Panc1 (cell line): ENCODE results near the gene MYO16. TPM values are rescaled to one million over a fixed set of nuclear protein-coding genes. Genes with fewer than 3 reads are reported as not detected.
A peak's percentile ranks its signal among the peaks of the same experiment; 100 is the strongest.

Experiments used
- ATAC-seq: fragments of 200-7000 bp; cut with Tn5 transposase; 2 replicates; pipeline ENCODE4 v1.9.1; 2020; ENCODE audit warnings: mild to moderate bottlenecking, moderate library complexity
- BruUV-seq: library from RNA; stranded (reverse); fragments of 400-500 nt; replicated peaks from 2 replicates; lab custom pipeline; 2021; lab: Mats Ljungman, UMichigan
- CTCF ChIA-PET: fragments of 300-600 bp; sonication (Branson Sonifier 250); formaldehyde crosslinking; loops from one replicate; lab custom pipeline; 2022; ENCODE audit warnings: antibody characterized with exemption; lab: Charles Lee
- POLR2A ChIA-PET: fragments of 300-600 bp; sonication (Branson Sonifier 250); formaldehyde crosslinking; loops from one replicate; lab custom pipeline; 2022; ENCODE audit warnings: antibody characterized with exemption; lab: Charles Lee
- DNase-seq: peaks from one replicate; pipeline ENCODE4 v3.0.0-alpha.2; 2010; ENCODE audit warnings: low read depth, low spot score
- H3K27ac ChIP-seq: 2 replicates; pipeline ENCODE4 v1.5.1; 2011; ENCODE audit warnings: mild to moderate bottlenecking, low read length, inconsistent platforms
- H3K27me3 ChIP-seq: fragments of 200-500 bp; sonication (Bioruptor generic); 2 replicates; pipeline ENCODE4 v1.6.0; 2014; ENCODE audit warnings: low read length, inconsistent platforms; ENCODE audit not compliant: control insufficient read depth, insufficient read depth
- H3K36me3 ChIP-seq: fragments of 200-500 bp; sonication (Bioruptor generic); 2 replicates; pipeline ENCODE4 v1.5.1; 2014; ENCODE audit warnings: inconsistent platforms, mild to moderate bottlenecking, low read length, moderate library complexity; ENCODE audit not compliant: control insufficient read depth, insufficient read depth
- H3K4me1 ChIP-seq: 2 replicates; pipeline ENCODE4 v1.5.1; 2011; ENCODE audit warnings: inconsistent platforms, mild to moderate bottlenecking, low read length, moderate library complexity; ENCODE audit not compliant: control insufficient read depth, insufficient read depth
- H3K4me3 ChIP-seq, 2 experiments: 2 replicates each; pipeline ENCODE4 v1.5.1; 2011 to 2012; ENCODE audit warnings: low read depth in 2 of 2, low read length in 2 of 2, mild to moderate bottlenecking in 2 of 2, inconsistent platforms in 1 of 2, moderate library complexity in 1 of 2
- H3K9me3 ChIP-seq: fragments of 200-500 bp; sonication (Bioruptor generic); 2 replicates; pipeline ENCODE4 v1.5.1; 2014; ENCODE audit warnings: low read depth, mild to moderate bottlenecking, inconsistent platforms, low read length, moderate library complexity; ENCODE audit not compliant: control insufficient read depth, insufficient read depth
- CTCF ChIP-seq: fragments of 450-650 bp; IDR thresholded peaks from 2 replicates; pipeline ENCODE4 v1.5.1; 2017; ENCODE audit warnings: mild to moderate bottlenecking
- SIN3A ChIP-seq: IDR thresholded peaks from 2 replicates; pipeline ENCODE4 v1.6.1; 2012; ENCODE audit warnings: low read depth, mild to moderate bottlenecking, low read length, moderate library complexity, borderline replicate concordance; ENCODE audit not compliant: insufficient read depth
- TCF7L2 ChIP-seq: IDR thresholded peaks from 2 replicates; pipeline ENCODE4 v1.6.1; 2011; ENCODE audit warnings: mild to moderate bottlenecking, low read depth, low read length, inconsistent platforms
- in situ Hi-C: cut with HindIII; loops from 2 replicates; pipeline ENCODE4 v1.10.0; 2016; ENCODE audit warnings: low sequenced_read_pairs, low pct_unique_long_range_greater_than_20kb
- intact Hi-C: fragments of 100-400 bp; cut with micrococcal nuclease; formaldehyde crosslinking; loops from one replicate; pipeline ENCODE4 v1.10.0; 2022; ENCODE audit not compliant: unreplicated experiment
- total RNA-seq: library from RNA; stranded (reverse); gene quantifications from one replicate; pipeline ENCODE4 v1.2.1, GENCODE V29; 2021; ENCODE audit not compliant: unreplicated experiment
- TF ChIP-seq, protein P1 (sequence below), 2 experiments: IDR thresholded peaks; 2 replicates each; pipeline ENCODE4 v1.6.1; 2011 to 2012; ENCODE audit warnings: low read depth in 2 of 2, control low read depth in 1 of 2, low read length in 1 of 2, mild to moderate bottlenecking in 1 of 2, moderate library complexity in 1 of 2; ENCODE audit not compliant: insufficient read depth in 1 of 2

Gene MYO16
- total RNA-seq, 1 experiment from 2014 or later = 0.08 TPM

GRCh38 chr13:109163037-109163379, 533.6 kb downstream of the MYO16 start:
- no TSS peak for BruUV-seq
- no peaks in the 10 kb centered on the region for H3K27me3 ChIP-seq
- intact Hi-C loops = no loop called here
- ChIA-PET CTCF (no interaction called here), POLR2A (no interaction called here)
- no peak for TF ChIP-seq TCF7L2
- TF ChIP-seq, protein P1, sequence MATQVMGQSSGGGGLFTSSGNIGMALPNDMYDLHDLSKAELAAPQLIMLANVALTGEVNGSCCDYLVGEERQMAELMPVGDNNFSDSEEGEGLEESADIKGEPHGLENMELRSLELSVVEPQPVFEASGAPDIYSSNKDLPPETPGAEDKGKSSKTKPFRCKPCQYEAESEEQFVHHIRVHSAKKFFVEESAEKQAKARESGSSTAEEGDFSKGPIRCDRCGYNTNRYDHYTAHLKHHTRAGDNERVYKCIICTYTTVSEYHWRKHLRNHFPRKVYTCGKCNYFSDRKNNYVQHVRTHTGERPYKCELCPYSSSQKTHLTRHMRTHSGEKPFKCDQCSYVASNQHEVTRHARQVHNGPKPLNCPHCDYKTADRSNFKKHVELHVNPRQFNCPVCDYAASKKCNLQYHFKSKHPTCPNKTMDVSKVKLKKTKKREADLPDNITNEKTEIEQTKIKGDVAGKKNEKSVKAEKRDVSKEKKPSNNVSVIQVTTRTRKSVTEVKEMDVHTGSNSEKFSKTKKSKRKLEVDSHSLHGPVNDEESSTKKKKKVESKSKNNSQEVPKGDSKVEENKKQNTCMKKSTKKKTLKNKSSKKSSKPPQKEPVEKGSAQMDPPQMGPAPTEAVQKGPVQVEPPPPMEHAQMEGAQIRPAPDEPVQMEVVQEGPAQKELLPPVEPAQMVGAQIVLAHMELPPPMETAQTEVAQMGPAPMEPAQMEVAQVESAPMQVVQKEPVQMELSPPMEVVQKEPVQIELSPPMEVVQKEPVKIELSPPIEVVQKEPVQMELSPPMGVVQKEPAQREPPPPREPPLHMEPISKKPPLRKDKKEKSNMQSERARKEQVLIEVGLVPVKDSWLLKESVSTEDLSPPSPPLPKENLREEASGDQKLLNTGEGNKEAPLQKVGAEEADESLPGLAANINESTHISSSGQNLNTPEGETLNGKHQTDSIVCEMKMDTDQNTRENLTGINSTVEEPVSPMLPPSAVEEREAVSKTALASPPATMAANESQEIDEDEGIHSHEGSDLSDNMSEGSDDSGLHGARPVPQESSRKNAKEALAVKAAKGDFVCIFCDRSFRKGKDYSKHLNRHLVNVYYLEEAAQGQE (IDR thresholded peaks at IDR 0.05; ENCODE audit: insufficient read depth in 1 of 2, low read depth in 2 of 2, low read length in 1 of 2) = 0 out of 4 replicates have a peak, but pooled peaks of 1 of the 2 experiments have one; percentile 42
- no peak overlapping the region for H3K4me3 ChIP-seq
- ATAC-seq = no peak
- H3K27ac ChIP-seq = no peak overlapping the region
- DNase-seq = no peak
- peaks cover 4% of the 10 kb centered on the region; the same call in 1 of the 2 replicates for H3K4me1 ChIP-seq
- H3K36me3 ChIP-seq = no peaks in the 10 kb centered on the region
- no peaks in the 10 kb centered on the region for H3K9me3 ChIP-seq
- in situ Hi-C loops = no loop called here

DNA sequence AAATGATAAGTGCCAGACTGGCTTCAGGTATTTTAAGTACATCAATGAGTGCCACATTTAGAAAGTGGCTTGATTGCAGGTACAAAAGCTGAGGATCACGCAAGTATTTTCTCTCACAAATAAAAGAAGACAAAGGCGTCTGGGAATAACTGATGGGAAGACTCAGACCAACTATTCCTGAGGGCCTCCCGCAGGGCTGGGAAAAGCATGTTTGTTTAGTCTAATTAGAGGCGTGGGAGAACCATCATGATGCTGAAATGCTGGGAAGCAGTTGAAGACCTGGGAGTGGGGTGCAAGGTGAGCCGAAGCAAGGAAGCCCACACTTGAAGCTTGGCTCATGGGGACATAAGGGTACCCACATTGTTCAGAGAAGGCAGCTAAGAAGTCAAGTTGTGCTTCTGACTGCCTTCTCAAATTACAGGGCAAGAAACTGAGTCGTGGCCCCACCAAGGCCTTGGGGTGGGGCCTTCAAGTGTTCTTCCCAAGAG, 536.0 kb downstream of the MYO16 start:
- TF ChIP-seq, protein P1 (IDR thresholded peaks at IDR 0.05; ENCODE audit: insufficient read depth in 1 of 2, low read depth in 2 of 2, low read length in 1 of 2) = no peak
- TF ChIP-seq CTCF (no peak), SIN3A (no peak)
- no peak overlapping the region for H3K27ac ChIP-seq
- CTCF ChIA-PET = no interaction called here
- POLR2A ChIA-PET = no interaction called here
- no peaks in the 10 kb centered on the region for H3K9me3 ChIP-seq
- H3K4me3 ChIP-seq = no peak overlapping the region
- H3K36me3 ChIP-seq = no peaks in the 10 kb centered on the region
- DNase-seq (no peak), ATAC-seq (no peak)
- intact Hi-C loops (no loop called here), in situ Hi-C loops (no loop called here)
- BruUV-seq = no TSS peak
- H3K4me1 ChIP-seq = no peaks in the 10 kb centered on the region
- H3K27me3 ChIP-seq = no peaks in the 10 kb centered on the region
